Left ventricle myocardium superior (tissue), 1 donor: ENCODE results near the gene FHAD1. TPM values are rescaled to one million over a fixed set of nuclear protein-coding genes. Genes with fewer than 3 reads are reported as not detected.
A peak's percentile ranks its signal among the peaks of the same experiment; 100 is the strongest.
"Not testable (repeated sequence)": the region's sequence is repeated elsewhere in the genome, so short reads cannot be mapped to it uniquely, and the experiment has no call there.

Experiments used
- ATAC-seq: fragments of 200-7000 bp; cut with Tn5 transposase; one replicate; pipeline ENCODE4 v1.9.1; 2020; ENCODE audit warnings: mild to moderate bottlenecking, moderate library complexity
- DNase-seq: peaks from one replicate; pipeline ENCODE4 v3.0.0-alpha.2; 2020
- intact Hi-C: fragments of 100-400 bp; cut with micrococcal nuclease; formaldehyde crosslinking; loops from one replicate; pipeline ENCODE4 v1.11.0; 2022
- total RNA-seq: library from RNA; stranded (reverse); fragmentation: NEBNext Ultra II Directional; extraction: Animal tissue kit (Norgen Biotek cat#: 25700); gene quantifications from one replicate; pipeline ENCODE4 v1.2.1, GENCODE V29; 2021
- donor health status: DM: no; HTN: yes; CAD: no; lungs with severe emphysema.

The FHAD1 gene
- total RNA-seq, 1 donor from 2014 or later: not detected

- ATAC-seq: no peak
- intact Hi-C loops: no loop called here
Measured at GRCh38 chr1:15418806-15419515, 171.9 kb downstream of the FHAD1 start.

GRCh38 chr1:15420853-15421465 lies 173.9 kb downstream of the FHAD1 start:
- DNase-seq (no peak), ATAC-seq (no peak)
- intact Hi-C loops: no loop called here

More at GRCh38 chr1:15418806-15419515, 171.9 kb downstream of the FHAD1 start:
- DNase-seq: peak; percentile 46

DNA sequence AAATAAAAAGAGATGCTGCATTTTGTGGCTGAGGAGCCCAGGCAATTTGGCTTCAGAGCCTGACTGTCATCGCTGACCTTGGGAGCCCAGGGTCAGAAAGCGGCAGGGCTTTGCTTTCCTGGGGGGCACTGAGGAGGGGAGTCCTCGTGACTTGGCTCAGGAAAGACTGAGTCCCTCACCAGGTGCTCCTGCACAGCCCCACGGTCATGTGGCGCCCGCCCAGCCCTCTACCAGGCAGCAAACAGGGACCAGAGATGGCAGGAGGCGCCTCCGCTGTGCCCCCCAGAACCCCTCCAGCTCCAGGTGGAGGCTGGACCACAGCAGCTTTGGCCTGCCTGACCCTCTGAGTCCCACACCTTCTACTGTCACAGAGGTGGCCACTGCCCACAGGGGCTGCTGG lies 175.8 kb downstream of the FHAD1 start:
- intact Hi-C loops: no loop called here
- DNase-seq: no peak
- no peak for ATAC-seq

DNA sequence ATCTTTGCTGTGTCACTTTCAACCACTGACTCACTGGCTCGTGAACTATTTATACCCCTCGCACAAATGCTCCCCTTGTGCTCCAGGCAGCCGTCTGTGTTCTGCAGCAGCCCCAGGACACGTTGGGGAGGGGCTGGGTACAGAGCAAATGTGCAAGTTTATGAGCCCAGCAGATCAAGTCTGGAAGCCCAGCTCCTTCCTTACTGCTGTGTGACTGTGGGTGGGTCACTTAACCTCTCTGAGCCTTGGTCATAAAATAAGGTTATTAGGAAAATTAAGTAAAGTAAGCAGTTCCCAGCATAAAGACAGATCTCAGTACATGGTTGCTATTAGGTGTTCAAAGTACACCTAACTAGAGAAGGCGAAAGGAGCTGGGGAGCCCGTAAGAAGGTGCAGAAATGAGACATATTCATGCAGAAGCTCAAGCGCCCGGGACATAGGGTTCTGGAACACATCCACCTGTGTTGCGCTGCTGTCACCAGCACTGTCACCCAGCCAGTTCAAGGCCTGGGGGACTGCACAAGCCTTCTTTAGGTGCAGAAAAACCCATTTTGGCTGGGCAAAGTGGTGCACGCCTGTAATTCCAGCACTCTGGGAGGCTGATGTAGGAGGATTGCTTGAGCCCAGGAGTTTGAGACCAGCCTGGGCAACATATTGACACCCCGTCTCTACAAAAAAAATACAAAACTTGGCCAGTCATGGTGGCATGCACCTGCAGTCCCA lies 176.5 kb downstream of the FHAD1 start:
- DNase-seq: no peak
- ATAC-seq: peak; percentile 22
- intact Hi-C loops: no loop called here

DNA sequence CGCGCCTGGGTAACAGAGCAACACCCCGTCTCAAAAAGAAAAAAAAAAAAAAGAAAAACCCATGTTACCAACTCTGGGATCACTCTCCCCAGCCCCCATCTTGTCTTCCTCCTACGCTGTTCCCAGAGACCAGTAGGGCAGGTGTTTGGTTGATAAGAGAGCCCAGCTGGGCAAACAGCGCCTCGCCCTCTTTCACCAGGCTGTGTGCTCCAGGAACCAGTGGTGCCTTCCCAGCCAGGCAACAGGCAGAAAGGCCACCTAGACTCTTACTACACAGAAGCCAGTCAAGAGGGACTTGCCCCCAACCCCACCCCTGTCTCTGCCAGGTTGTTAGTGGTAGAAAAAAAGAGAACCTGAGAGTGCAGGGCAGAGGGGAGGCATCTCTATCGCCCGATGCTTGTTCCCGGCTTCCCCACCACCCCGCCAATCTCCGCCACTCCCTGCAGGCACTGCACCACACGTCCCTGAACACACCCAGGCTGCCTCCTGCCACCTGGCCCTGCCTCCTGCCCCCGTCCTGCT lies 177.2 kb downstream of the FHAD1 start:
- ATAC-seq (peak; percentile 54), DNase-seq (no peak)
- intact Hi-C loops: no loop called here

DNA sequence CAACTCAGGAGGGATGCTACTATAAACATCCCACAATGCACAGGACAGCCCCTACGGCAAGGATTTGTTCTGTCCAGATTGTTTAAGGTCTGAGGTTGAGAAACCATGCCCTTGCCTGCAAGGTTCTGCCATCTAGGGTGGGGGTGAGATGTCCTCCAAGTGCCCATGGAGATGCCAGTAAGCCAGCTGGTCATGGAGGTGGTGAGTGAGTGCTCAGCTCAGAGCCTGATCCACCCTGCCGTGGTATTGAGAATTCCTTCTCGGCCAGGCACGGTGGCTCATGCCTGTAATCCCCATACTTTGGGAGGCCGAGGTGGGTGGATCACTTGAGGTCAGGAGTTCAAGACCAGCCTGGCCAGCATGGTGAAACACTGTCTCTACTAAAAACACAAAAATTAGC lies 178.0 kb downstream of the FHAD1 start:
- no peak for ATAC-seq
- DNase-seq: no peak
- intact Hi-C loops: no loop called here

DNA sequence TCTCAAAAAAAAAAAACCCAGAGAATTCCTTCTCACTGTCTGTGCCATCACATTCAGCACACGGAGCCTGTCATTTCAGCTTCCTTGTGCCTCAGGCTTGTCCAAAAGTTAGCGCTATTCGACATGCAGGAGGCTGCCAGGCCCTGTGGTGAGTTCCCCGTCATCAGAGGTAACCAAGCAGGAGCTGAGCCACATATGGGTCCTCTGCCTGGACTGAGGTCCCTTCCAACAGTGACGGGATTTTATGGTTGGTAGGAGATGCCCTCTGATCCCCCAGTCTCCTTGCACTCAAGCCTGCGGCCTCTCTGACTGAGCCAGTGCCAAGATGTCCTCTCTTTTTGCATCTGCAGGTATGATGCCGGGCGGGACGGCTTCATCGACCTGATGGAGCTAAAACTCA lies 178.5 kb downstream of the FHAD1 start:
- intact Hi-C loops: no loop called here
- DNase-seq: no peak
- ATAC-seq: no peak

- intact Hi-C loops: no loop called here
- no peak for DNase-seq
- ATAC-seq: no peak
Measured at GRCh38 chr1:15425958-15426357, 178.9 kb downstream of the FHAD1 start.

DNA sequence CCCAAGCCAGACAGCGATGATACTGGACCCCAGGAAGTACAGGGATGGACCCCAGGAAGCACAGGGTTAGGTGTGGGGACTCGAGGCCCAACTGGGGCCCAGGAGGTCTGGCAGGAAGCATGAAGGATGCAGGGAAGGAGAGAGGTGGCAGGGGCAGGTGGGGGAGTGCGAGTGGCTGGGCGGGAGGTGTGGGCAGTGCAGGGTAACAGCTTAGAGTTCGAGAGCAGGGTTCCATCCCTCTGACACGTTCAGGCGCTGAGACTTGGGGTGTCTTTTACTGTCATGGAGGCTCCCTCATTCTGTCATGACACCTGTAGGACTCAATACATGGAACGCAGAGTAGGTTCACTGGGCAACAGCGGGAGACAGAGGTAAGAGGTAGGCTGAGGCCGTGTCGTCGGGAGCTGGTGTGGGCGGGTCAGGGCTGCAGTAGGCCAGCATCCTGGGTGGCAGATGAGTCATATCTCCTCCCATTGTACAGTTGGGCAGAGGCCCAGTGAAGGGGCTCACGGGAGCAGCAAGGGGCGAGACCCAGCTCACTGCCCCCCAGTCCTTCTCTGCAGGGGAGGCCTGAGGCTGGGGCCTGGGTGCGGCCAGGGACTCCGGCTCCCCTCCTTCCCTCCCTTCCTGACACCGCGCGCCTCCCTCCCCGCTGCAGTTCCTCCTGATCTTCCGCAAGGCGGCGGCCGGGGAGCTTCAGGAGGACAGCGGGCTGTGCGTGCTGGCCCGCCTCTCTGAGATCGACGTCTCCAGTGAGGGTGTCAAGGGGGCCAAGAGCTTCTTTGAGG lies 179.7 kb downstream of the FHAD1 start:
- ATAC-seq (peak; percentile 38), DNase-seq (peak; percentile 52)
- intact Hi-C loops: no loop called here

- DNase-seq (peak; percentile 46), ATAC-seq (peak; percentile 55)
- intact Hi-C loops: no loop called here
Measured at GRCh38 chr1:15427280-15427666, 180.2 kb downstream of the FHAD1 start.

DNA sequence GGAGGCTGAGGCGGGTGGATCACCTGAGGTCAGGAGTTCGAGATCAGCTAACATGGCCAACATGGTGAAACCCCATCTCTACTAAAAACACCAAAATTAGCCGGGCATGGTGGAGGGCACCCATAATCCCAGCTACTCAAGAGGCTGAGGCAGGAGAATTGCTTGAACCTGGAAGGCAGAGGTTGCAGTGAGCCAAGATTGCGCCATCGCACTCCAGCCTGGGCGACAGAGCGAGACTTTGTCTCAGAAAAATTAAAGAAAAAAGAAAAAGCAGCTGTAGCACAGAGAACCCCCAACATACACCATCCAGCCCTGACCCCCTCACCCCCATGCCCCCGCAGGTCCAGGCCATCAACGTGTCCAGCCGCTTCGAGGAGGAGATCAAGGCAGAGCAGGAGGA lies 181.2 kb downstream of the FHAD1 start:
- intact Hi-C loops, DNase-seq, ATAC-seq: not testable (repeated sequence)

DNA sequence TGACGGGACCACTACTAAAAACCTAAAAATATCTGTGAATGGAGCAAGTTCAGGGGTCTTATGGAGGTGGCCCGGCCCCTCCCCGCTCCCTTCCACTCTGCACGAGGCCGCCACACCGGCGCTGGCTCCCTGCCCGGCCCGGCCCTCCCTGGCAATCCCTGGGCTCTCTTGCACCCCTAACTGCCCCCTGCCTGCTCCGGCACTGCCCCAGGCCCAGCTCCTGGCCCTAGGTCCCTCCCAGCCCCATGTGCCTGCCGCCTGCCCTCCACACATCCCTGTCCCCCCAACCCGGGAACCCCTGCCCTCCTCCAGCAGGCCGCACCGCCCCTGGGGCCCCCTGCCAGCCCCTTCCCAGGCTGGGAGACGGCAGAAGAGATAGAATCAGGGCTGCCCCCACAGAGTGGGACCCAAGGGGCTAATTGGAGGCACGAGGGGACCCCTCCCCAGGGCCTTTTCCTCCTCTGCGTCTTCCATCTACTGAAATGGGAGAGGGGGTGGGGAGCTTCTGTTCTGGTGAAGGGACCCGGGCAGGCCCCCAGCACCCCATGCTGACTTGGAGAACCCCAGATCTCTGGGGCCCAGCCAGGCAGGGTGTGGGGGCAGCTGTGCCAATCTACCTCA lies 181.9 kb downstream of the FHAD1 start:
- ATAC-seq: no peak
- DNase-seq: no peak
- intact Hi-C loops: no loop called here

DNA sequence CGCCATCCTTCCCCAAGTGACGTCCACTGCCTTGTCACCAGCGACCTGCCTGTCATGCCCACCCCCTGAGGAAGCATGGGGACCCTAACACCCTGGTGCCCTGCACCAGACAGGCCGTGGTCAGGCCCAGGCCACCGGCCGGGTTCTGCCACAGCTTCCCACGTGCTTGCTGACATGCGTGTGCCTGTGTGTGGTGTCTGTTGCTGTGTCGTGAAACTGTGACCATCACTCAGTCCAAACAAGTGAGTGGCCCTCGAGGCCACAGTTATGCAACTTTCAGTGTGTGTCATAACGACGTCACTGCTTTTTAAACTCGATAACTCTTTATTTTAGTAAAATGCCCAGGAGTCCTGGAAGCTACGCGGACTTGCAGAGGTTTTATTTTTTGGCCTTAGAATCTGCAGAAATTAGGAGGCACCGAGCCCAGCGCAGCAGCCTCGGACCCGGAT lies 182.7 kb downstream of the FHAD1 start:
- ATAC-seq (no peak), DNase-seq (no peak)
- intact Hi-C loops: loop anchor here (5.0 kb wide), 1 partner anchor 102 kb away; no protein-coding TSS in a partner anchor

GRCh38 chr1:15430787-15431570 lies 184.0 kb downstream of the FHAD1 start:
- DNase-seq (peak; percentile 83), ATAC-seq (peak; percentile 68)
- intact Hi-C loops: loop anchor here (5.0 kb wide), 1 partner anchor 104 kb away; no protein-coding TSS in a partner anchor

DNA sequence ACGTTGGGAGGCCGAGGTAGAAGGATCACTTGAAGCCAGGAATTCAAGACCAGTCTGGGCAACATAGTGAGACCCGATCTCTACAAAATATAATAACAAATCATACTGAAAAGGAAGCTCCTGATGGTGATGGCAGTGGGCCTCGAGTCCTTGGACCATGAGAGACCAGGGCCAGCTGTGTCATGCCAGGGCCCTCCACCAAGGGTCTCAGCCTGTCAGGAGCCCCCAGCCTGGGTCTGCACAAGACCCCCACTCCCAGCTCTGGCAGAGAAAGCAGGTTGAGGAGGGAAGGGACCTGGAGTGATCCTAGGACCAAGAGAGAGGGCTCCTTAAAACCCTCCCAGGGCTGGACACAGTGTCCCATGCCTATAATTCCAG lies 184.5 kb downstream of the FHAD1 start:
- DNase-seq (no peak), ATAC-seq (no peak)
- intact Hi-C loops: loop anchor here (5.0 kb wide), 1 partner anchor 104 kb away; no protein-coding TSS in a partner anchor

- intact Hi-C loops: loop anchor here (5.0 kb wide), 1 partner anchor 105 kb away; no protein-coding TSS in a partner anchor
- DNase-seq (no peak), ATAC-seq (peak; percentile 22)
Measured at GRCh38 chr1:15432324-15432723, 185.3 kb downstream of the FHAD1 start.

GRCh38 chr1:15433471-15433870 lies 186.4 kb downstream of the FHAD1 start:
- DNase-seq: no peak

GRCh38 chr1:15434739-15435138 lies 187.7 kb downstream of the FHAD1 start:
- ATAC-seq, DNase-seq: not testable (repeated sequence)
- intact Hi-C loops: loop anchor here (5.0 kb wide), 1 partner anchor 107 kb away; no protein-coding TSS in a partner anchor

More at GRCh38 chr1:15433471-15433870, 186.4 kb downstream of the FHAD1 start:
- intact Hi-C loops: loop anchor here (5.0 kb wide), 1 partner anchor 106 kb away; no protein-coding TSS in a partner anchor
- ATAC-seq: no peak
